Ishikawa (cell line): ENCODE data around the gene TTC34.

Source experiments
- EGR1 ChIP-seq: IDR thresholded peaks from 2 replicates; pipeline ENCODE4 v1.6.1; 2012
- TAF1 ChIP-seq: IDR thresholded peaks from 2 replicates; pipeline ENCODE4 v1.6.1; 2012; ENCODE audit warnings: low read depth, mild to moderate bottlenecking

- TF ChIP-seq TAF1, result no peak
- no peak for TF ChIP-seq EGR1
Observed at GRCh38 chr1:2836333-2836970, 35.0 kb upstream of the TTC34 start.
